ENCODE measurements around the gene ZNF333. TPM values are rescaled to one million over a fixed set of nuclear protein-coding genes. Genes with fewer than 3 reads are reported as not detected.
"Not testable (repeated sequence)": the region's sequence is repeated elsewhere in the genome, so short reads cannot be mapped to it uniquely, and the experiment has no call there.

Gene ZNF333
- total RNA-seq, 1 experiment from 2014 or later = 7.9 TPM

- DNase-seq (ENCODE audit: low read depth) = peak; percentile 41
Observed at GRCh38 chr19:14699641-14700040, 9.8 kb downstream of the ZNF333 start.

- DNase-seq (ENCODE audit: low read depth) = no peak
Observed at GRCh38 chr19:14700711-14701375, 11.0 kb downstream of the ZNF333 start.

- no peak for DNase-seq (ENCODE audit: low read depth)
Observed at GRCh38 chr19:14703833-14704232, 14.0 kb downstream of the ZNF333 start.

- DNase-seq (ENCODE audit: low read depth) = no peak
Observed at GRCh38 chr19:14704450-14704849, 14.6 kb downstream of the ZNF333 start.

GRCh38 chr19:14715841-14716240 is 26.0 kb downstream of the ZNF333 start:
- DNase-seq (ENCODE audit: low read depth) = no peak

- no peak for DNase-seq (ENCODE audit: low read depth)
Observed at GRCh38 chr19:14718522-14719116, 28.8 kb downstream of the ZNF333 start.

GRCh38 chr19:14719162-14719561 is 29.3 kb downstream of the ZNF333 start:
- no peak for DNase-seq (ENCODE audit: low read depth)

GRCh38 chr19:14722127-14722526 is 32.3 kb downstream of the ZNF333 start:
- no peak for DNase-seq (ENCODE audit: low read depth)

- no peak for DNase-seq (ENCODE audit: low read depth)
Observed at GRCh38 chr19:14728595-14728994, 38.7 kb downstream of the ZNF333 start.

- peak; percentile 47 for DNase-seq (ENCODE audit: low read depth)
Observed at GRCh38 chr19:14731200-14731599, 41.4 kb downstream of the ZNF333 start.

- DNase-seq (ENCODE audit: low read depth) = no peak
Observed at GRCh38 chr19:14732510-14732909, 42.7 kb downstream of the ZNF333 start.

GRCh38 chr19:14733574-14733973 is 43.7 kb downstream of the ZNF333 start:
- no peak for DNase-seq (ENCODE audit: low read depth)

- DNase-seq (ENCODE audit: low read depth) = no peak
Observed at GRCh38 chr19:14735915-14736314, 46.1 kb downstream of the ZNF333 start.

- DNase-seq (ENCODE audit: low read depth) = no peak
Observed at GRCh38 chr19:14746886-14747285, 57.0 kb downstream of the ZNF333 start.

- no peak for DNase-seq (ENCODE audit: low read depth)
Observed at GRCh38 chr19:14748601-14749000, 58.8 kb downstream of the ZNF333 start.

- no peak for DNase-seq (ENCODE audit: low read depth)
Observed at GRCh38 chr19:14758816-14759215, 69.0 kb downstream of the ZNF333 start.

GRCh38 chr19:14761607-14762006 is 71.8 kb downstream of the ZNF333 start:
- no peak for DNase-seq (ENCODE audit: low read depth)

GRCh38 chr19:14762111-14762510 is 72.3 kb downstream of the ZNF333 start:
- DNase-seq (ENCODE audit: low read depth) = no peak

GRCh38 chr19:14763497-14764145 is 73.8 kb downstream of the ZNF333 start:
- no peak for DNase-seq (ENCODE audit: low read depth)

GRCh38 chr19:14764401-14764800 is 74.6 kb downstream of the ZNF333 start:
- DNase-seq (ENCODE audit: low read depth) = no peak

GRCh38 chr19:14765403-14765802 is 75.6 kb downstream of the ZNF333 start:
- DNase-seq (ENCODE audit: low read depth) = not testable (repeated sequence)

GRCh38 chr19:14765841-14766240 is 76.0 kb downstream of the ZNF333 start:
- DNase-seq (ENCODE audit: low read depth) = not testable (repeated sequence)

GRCh38 chr19:14767466-14767971 is 77.7 kb downstream of the ZNF333 start:
- DNase-seq (ENCODE audit: low read depth) = no peak
